Endothelial cell of umbilical vein (primary cell): ENCODE data around the gene CTIF. TPM values are rescaled to one million over a fixed set of nuclear protein-coding genes. Genes with fewer than 3 reads are reported as not detected.

Experiments used
- BruUV-seq: library from RNA; stranded (reverse); fragments of 400-500 nt; replicated peaks from 2 replicates; lab custom pipeline; 2021; lab: Mats Ljungman, UMichigan
- CTCF ChIA-PET: fragments of 300-600, 350-600 bp; sonication (Branson Sonifier 250); formaldehyde crosslinking; loops from one replicate; lab custom pipeline; 2021; ENCODE audit warnings: antibody characterized with exemption, inconsistent platforms; lab: Charles Lee
- POLR2A ChIA-PET: fragments of 300-600, 350-600 bp; sonication (Branson Sonifier 250); formaldehyde crosslinking; loops from one replicate; lab custom pipeline; 2021; ENCODE audit warnings: antibody characterized with exemption, inconsistent platforms; lab: Charles Lee
- DNase-seq: peaks from one replicate; pipeline ENCODE4 v3.0.0-alpha.2; 2011; ENCODE audit warnings: low read depth, low spot score
- FAIRE-seq: peaks from 2 replicates; lab custom pipeline; 2011; peaks lifted over from hg19 to GRCh38; lab: Jason Lieb, UNC
- H2AFZ ChIP-seq: 2 replicates; pipeline ENCODE4 v1.6.0; 2012; ENCODE audit warnings: low read depth, low read length, control low read depth, inconsistent platforms
- H3K27ac ChIP-seq: 2 replicates; pipeline ENCODE4 v1.5.1; 2011; ENCODE audit warnings: low read depth, mild to moderate bottlenecking, control low read depth, low read length, moderate library complexity; ENCODE audit not compliant: insufficient read depth
- H3K27me3 ChIP-seq, 2 experiments: 2 replicates each; pipeline versions ENCODE4 v1.6.0 to v1.6.1; 2011; ENCODE audit warnings: low read length in 2 of 2, mixed read lengths in 1 of 2; ENCODE audit not compliant: control insufficient read depth in 2 of 2, insufficient read depth in 2 of 2
- H3K36me3 ChIP-seq, 2 experiments: 2 replicates in 1 of 2; 3 replicates in 1 of 2; pipeline ENCODE4 v1.5.1; 2011; ENCODE audit warnings: low read length in 2 of 2, mild to moderate bottlenecking in 1 of 2, moderate library complexity in 1 of 2; ENCODE audit not compliant: control insufficient read depth in 2 of 2, insufficient read depth in 2 of 2; ENCODE audit errors: extremely low read depth in 1 of 2
- H3K4me1 ChIP-seq: 3 replicates; pipeline ENCODE4 v1.5.1; 2011; ENCODE audit warnings: mild to moderate bottlenecking, low read length; ENCODE audit not compliant: control insufficient read depth, insufficient read depth; ENCODE audit errors: extremely low read depth
- H3K4me2 ChIP-seq: 2 replicates; pipeline ENCODE4 v1.6.1; 2011; ENCODE audit warnings: low read length, control low read depth, mixed read lengths; ENCODE audit not compliant: insufficient read depth
- H3K4me3 ChIP-seq, 3 experiments: fragments of 200-600 bp in 1 of 3; sonication (generic), shearing (Covaris generic) in 1 of 3; replicated peaks in 1 of 3; 2 replicates each; pipeline ENCODE4 v1.5.1; 2011 to 2016; ENCODE audit warnings: control low read depth in 3 of 3, low read length in 3 of 3, mild to moderate bottlenecking in 2 of 3, inconsistent platforms in 1 of 3, low read depth in 1 of 3, moderate library complexity in 1 of 3; ENCODE audit not compliant: insufficient read depth in 1 of 3
- H3K79me2 ChIP-seq: 2 replicates; pipeline ENCODE4 v1.6.0; 2012; ENCODE audit warnings: low read length, inconsistent platforms; ENCODE audit not compliant: control insufficient read depth, insufficient read depth
- H3K9ac ChIP-seq: replicated peaks from 2 replicates; pipeline ENCODE3; 2011; ENCODE audit warnings: low read length, control low read depth; ENCODE audit not compliant: insufficient read depth; ENCODE audit errors: extremely low read depth
- H3K9me1 ChIP-seq: replicated peaks from 3 replicates; pipeline ENCODE4 v1.6.0; 2011; ENCODE audit warnings: mild to moderate bottlenecking, low read length; ENCODE audit not compliant: control insufficient read depth, insufficient read depth; ENCODE audit errors: extremely low read depth
- H3K9me3 ChIP-seq: replicated peaks from 2 replicates; pipeline ENCODE4 v1.5.1; 2012; ENCODE audit warnings: low read length, inconsistent platforms; ENCODE audit not compliant: control insufficient read depth, insufficient read depth
- H4K20me1 ChIP-seq: replicated peaks from 2 replicates; pipeline ENCODE3; 2011; ENCODE audit warnings: mild to moderate bottlenecking, low read length; ENCODE audit not compliant: control insufficient read depth, insufficient read depth; ENCODE audit errors: extremely low read depth
- EZH2 ChIP-seq: IDR thresholded peaks from 2 replicates; pipeline ENCODE4 v1.6.1; 2012; ENCODE audit warnings: borderline replicate concordance, low read depth, mild to moderate bottlenecking, moderate library complexity, low read length, inconsistent platforms; ENCODE audit not compliant: severe bottlenecking
- FOS ChIP-seq: IDR thresholded peaks from 2 replicates; pipeline ENCODE4 v1.6.1; 2011; ENCODE audit warnings: mild to moderate bottlenecking, low read length, moderate library complexity, borderline replicate concordance; ENCODE audit not compliant: insufficient read depth
- GATA2 ChIP-seq: IDR thresholded peaks from 2 replicates; pipeline ENCODE4 v1.7.0; 2011; ENCODE audit warnings: low read depth, mild to moderate bottlenecking, moderate library complexity, mixed read lengths, low read length; ENCODE audit not compliant: insufficient read length, insufficient read depth
- JUN ChIP-seq: IDR thresholded peaks from 2 replicates; pipeline ENCODE4 v1.6.1; 2011; ENCODE audit warnings: borderline replicate concordance, low read depth; ENCODE audit not compliant: insufficient read length, insufficient read depth
- MYC ChIP-seq: IDR thresholded peaks from one replicate; pipeline ENCODE4 v1.6.1; 2011; ENCODE audit warnings: mild to moderate bottlenecking, low read depth, low read length
- POLR2AphosphoS5 ChIP-seq: IDR thresholded peaks from 2 replicates; pipeline ENCODE4 v1.6.1; 2012; ENCODE audit warnings: low read depth, mild to moderate bottlenecking, control low read depth, low read length, moderate library complexity; ENCODE audit not compliant: insufficient read depth
- dilution Hi-C: fragments of 300-500 bp; cut with MboI; formaldehyde crosslinking; loops from one replicate; pipeline ENCODE4 v1.15.0; 2019; ENCODE audit warnings: low sequenced_read_pairs; ENCODE audit not compliant: extremely low pct_ligation_motif_present
- intact Hi-C: fragments of 100-400 bp; cut with micrococcal nuclease; formaldehyde crosslinking; loops from one replicate; pipeline ENCODE4 v1.10.0; 2022
- polyA plus RNA-seq, 4 experiments: library from polyadenylated mRNA; depleted of rRNA in 3 of 4; stranded (reverse) in 3 of 4; unstranded in 1 of 4; fragments of >200 nt; gene quantifications; 2 replicates each; pipeline versions ENCODE4 v1.2.1 to v1.2.3, GENCODE V29; 2011 to 2012; ENCODE audit warnings: missing spikeins in 1 of 4
- total RNA-seq: library from RNA; stranded (reverse); gene quantifications from 2 replicates; pipeline ENCODE4 v1.2.3, GENCODE V29; 2021

The CTIF gene
- total and polyA plus RNA-seq, 2 donors (not counting 3 experiments of a cell fraction or from before 2014, with no cell fraction given), result 20.9 to 57.7 TPM

- no peaks in the 10 kb centered on the region for H3K9me1 ChIP-seq
- ChIA-PET POLR2A (no interaction called here), CTCF (interaction anchor here (0.8 to 1.7 kb wide), 8 partner anchors 19 to 114 kb away, joined by 3 to 7 read pairs (median 4); no protein-coding TSS in a partner anchor)
- no peaks in the 10 kb centered on the region for H3K79me2 ChIP-seq
- BruUV-seq, result no TSS peak
- H3K9ac ChIP-seq, result peak overlapping the region; percentile 25
- DNase-seq (peak; percentile 61), FAIRE-seq (no peak)
- peak overlapping the region; percentile 11 for H2AFZ ChIP-seq
- peaks cover 56% of the 10 kb centered on the region for H3K4me1 ChIP-seq
- TF ChIP-seq JUN (no peak), GATA2 (peak; percentile 89)
- intact Hi-C loops (loop anchor here (1.0 to 2.0 kb wide), 5 partner anchors 7 to 161 kb away; no protein-coding TSS in a partner anchor), dilution Hi-C loops (no loop called here)
- no peaks in the 10 kb centered on the region for H4K20me1 ChIP-seq
- peak overlapping the region; percentile 74 for H3K27ac ChIP-seq
- H3K4me3 ChIP-seq, result no peak overlapping the region
- H3K9me3 ChIP-seq, result no peaks in the 10 kb centered on the region
- no peaks in the 10 kb centered on the region for H3K36me3 ChIP-seq
- no peaks in the 10 kb centered on the region for H3K27me3 ChIP-seq
- H3K4me2 ChIP-seq, result no peak overlapping the region
Observed at GRCh38 chr18:48841381-48842258, 302.8 kb downstream of the CTIF start.

- H3K9me1 ChIP-seq, result no peaks in the 10 kb centered on the region
- H3K27ac ChIP-seq, result peak overlapping the region; percentile 74
- no peaks in the 10 kb centered on the region for H3K79me2 ChIP-seq
- peak; percentile 99 for FAIRE-seq
- no peak overlapping the region for H3K4me2 ChIP-seq
- TF ChIP-seq FOS (no peak), MYC (no peak), POLR2AphosphoS5 (peak; percentile 67), GATA2 (peak; percentile 69), JUN (no peak), EZH2 (no peak)
- peak overlapping the region; percentile 25 for H3K9ac ChIP-seq
- H3K4me1 ChIP-seq, result peaks cover 60% of the 10 kb centered on the region
- no peaks in the 10 kb centered on the region for H3K36me3 ChIP-seq
- CTCF ChIA-PET, result interaction anchor here (0.6 to 2.5 kb wide), 11 partner anchors 9 to 161 kb away, joined by 3 to 14 read pairs (median 3); no protein-coding TSS in a partner anchor
- intact Hi-C loops, result loop anchor here (1.0 to 2.0 kb wide), 5 partner anchors 8 to 162 kb away; no protein-coding TSS in a partner anchor
- no peaks in the 10 kb centered on the region for H3K27me3 ChIP-seq
- peak; percentile 95 for DNase-seq
- no peak overlapping the region for H3K4me3 ChIP-seq
- no TSS peak for BruUV-seq
- H3K9me3 ChIP-seq, result no peaks in the 10 kb centered on the region
- no peak overlapping the region for H2AFZ ChIP-seq
- dilution Hi-C loops, result no loop called here
- POLR2A ChIA-PET, result no interaction called here
- H4K20me1 ChIP-seq, result no peaks in the 10 kb centered on the region
Observed at GRCh38 chr18:48842259-48843061, 303.6 kb downstream of the CTIF start.
